KMS-11 (cell line): Measurements from ENCODE around the gene SCAMP3.

ENCODE experiments used
- H2AFZ ChIP-seq: fragments of 200-600 bp; sonication (generic); 2 replicates; pipeline ENCODE4 v1.6.1; 2016; ENCODE audit warnings: antibody characterized with exemption, mixed run types, low read depth
- H3K27ac ChIP-seq: fragments of 200-600 bp; sonication (generic); 2 replicates; pipeline ENCODE4 v1.6.1; 2016; ENCODE audit warnings: mild to moderate bottlenecking, mixed run types
- H3K27me3 ChIP-seq: fragments of 200-600 bp; sonication (generic); 2 replicates; pipeline ENCODE4 v1.6.1; 2017; ENCODE audit warnings: mild to moderate bottlenecking, low read depth, mixed run types, moderate library complexity; ENCODE audit not compliant: insufficient read depth
- H3K36me3 ChIP-seq: fragments of 200-600 bp; sonication (generic); 2 replicates; pipeline ENCODE4 v1.6.1; 2017; ENCODE audit warnings: mild to moderate bottlenecking, mixed run types; ENCODE audit not compliant: insufficient read depth
- H3K4me1 ChIP-seq: fragments of 200-600 bp; sonication (generic); 2 replicates; pipeline ENCODE4 v1.6.1; 2016; ENCODE audit warnings: mild to moderate bottlenecking, low read depth, mixed run types; ENCODE audit not compliant: poor library complexity, severe bottlenecking
- H3K4me2 ChIP-seq: fragments of 200-600 bp; sonication (generic); 2 replicates; pipeline ENCODE4 v1.7.0; 2016; ENCODE audit warnings: mild to moderate bottlenecking, mixed run types
- H3K4me3 ChIP-seq: fragments of 200-600 bp; sonication (generic); IDR thresholded peaks from 2 replicates; pipeline ENCODE4 v1.6.1; 2017; ENCODE audit warnings: low read depth, low read length, mixed read lengths; ENCODE audit not compliant: insufficient read depth
- H3K79me2 ChIP-seq: fragments of 200-600 bp; sonication (generic); 2 replicates; pipeline ENCODE4 v1.6.1; 2016; ENCODE audit warnings: low read depth, mixed run types; ENCODE audit not compliant: insufficient read depth
- H3K9ac ChIP-seq: fragments of 200-600 bp; sonication (generic); 2 replicates; pipeline ENCODE4 v1.6.1; 2016; ENCODE audit warnings: mild to moderate bottlenecking, mixed run types
- H4K20me1 ChIP-seq: fragments of 200-600 bp; sonication (generic); 2 replicates; pipeline ENCODE4 v1.6.1; 2016; ENCODE audit warnings: mild to moderate bottlenecking, mixed run types; ENCODE audit not compliant: insufficient read depth
- CTCF ChIP-seq: fragments of 200-600 bp; sonication (generic); conservative IDR thresholded peaks from 2 replicates; pipeline ENCODE4 v1.6.1; 2017; ENCODE audit warnings: low read depth, mild to moderate bottlenecking, antibody characterized with exemption, low read length, moderate library complexity, mixed read lengths

SCAMP3 gene

GRCh38 chr1:155261852-155262673, at the start of gene SCAMP3:
SCAMP3 (minus strand) TSS chr1:155262360; CDS start chr1:155262151, 209 bp downstream.
- H4K20me1 ChIP-seq: no peaks in the 10 kb centered on the region
- H3K27ac ChIP-seq: peak within 1 kb of the TSS; percentile 33
- peak within 1 kb of the TSS; percentile 98 for H3K4me2 ChIP-seq
- H3K4me3 ChIP-seq: peak within 1 kb of the TSS; percentile 100
- H3K4me1 ChIP-seq: peaks cover 18% of the 10 kb centered on the region
- peaks cover 20% of the 10 kb centered on the region for H3K79me2 ChIP-seq
- peak within 1 kb of the TSS; percentile 68 for H3K9ac ChIP-seq
- peaks cover 19% of the 10 kb centered on the region; the same call in 1 of the 2 replicates for H3K36me3 ChIP-seq
- TF ChIP-seq CTCF: 0 out of 2 replicates have a peak, but pooled peaks have one; percentile 7
- H2AFZ ChIP-seq: peak within 1 kb of the TSS; percentile 74
- no peaks in the 10 kb centered on the region for H3K27me3 ChIP-seq

DNA sequence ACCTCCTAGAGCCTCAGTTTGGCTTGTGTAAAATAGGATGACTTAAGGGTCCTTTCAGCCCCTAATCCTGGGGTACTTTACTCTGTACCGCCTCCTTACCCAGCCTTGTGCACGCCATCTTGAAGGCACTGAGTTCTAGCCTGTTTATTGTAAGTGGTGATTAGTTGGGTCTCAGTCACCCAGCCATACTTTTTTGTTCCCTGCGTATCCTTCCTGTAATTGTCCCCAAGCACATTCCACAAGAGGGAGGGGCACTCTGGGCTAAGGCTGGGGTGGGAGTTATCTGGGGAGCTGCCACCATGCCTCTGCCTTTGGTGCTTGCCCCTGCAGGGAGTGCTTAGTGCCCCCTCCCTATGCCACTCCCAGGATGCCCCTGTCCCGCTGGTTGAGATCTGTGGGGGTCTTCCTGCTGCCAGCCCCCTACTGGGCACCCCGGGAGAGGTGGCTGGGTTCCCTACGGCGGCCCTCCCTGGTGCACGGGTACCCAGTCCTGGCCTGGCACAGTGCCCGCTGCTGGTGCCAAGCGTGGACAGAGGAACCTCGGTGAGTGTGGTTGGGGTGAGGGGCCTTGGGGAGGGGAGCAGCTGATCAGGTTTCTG, 47.4 kb upstream of the SCAMP3 start:
- Histone ChIP-seq H3K79me2 (peaks cover 38% of the 10 kb centered on the region), H4K20me1 (no peaks in the 10 kb centered on the region), H3K4me3 (peak overlapping the region; percentile 97), H3K9ac (peak overlapping the region; percentile 83), H3K4me2 (peak overlapping the region; percentile 76), H3K27ac (peak overlapping the region; percentile 62), H3K4me1 (peaks cover 23% of the 10 kb centered on the region), H3K36me3 (peaks cover 6% of the 10 kb centered on the region; the same call in 1 of the 2 replicates), H2AFZ (peak overlapping the region; percentile 57), H3K27me3 (no peaks in the 10 kb centered on the region)
- no peak for TF ChIP-seq CTCF

DNA sequence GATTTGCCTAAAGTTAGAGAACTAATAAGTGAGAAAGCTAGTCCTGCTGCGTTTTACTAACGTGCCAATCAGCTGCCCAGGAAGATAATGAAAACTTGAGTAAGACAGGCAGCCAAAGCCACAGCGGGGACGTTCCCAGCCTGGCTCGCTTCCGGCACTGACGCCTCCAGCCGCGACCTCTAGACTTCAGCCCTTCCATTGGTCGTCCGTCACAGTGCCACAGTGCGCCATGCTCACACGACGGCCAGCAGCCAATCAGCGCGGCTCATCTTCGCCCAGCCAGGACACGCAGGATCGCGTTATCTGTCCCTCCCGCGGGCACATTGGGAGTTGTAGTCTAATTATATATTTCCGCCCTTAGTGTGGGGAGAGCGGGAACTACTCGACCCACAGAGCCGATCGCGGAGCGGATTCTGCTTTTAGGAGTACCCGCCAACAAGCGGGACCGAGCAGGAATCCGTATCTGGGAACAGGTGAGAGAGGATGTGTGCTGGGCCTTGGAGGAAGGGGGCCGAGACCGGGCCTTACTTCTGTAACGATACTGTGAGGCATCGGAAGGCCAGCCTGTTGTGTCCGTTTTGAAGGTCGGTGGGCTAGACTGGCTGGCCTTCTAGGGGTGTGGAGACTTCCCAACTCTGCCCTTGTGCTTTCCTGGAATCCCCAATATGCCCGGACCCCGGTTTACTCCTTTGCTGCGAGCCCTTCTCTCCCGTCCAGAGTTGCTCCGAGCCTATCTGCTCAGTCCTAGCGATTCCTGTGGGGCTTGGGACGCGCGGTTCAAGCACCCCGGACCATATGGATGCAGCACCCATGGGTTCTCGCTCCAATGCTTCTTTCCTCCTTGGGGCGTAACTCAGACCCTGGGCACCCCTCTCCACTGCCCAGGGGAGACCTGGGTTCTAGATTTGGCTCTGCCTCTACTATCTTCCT, 46.6 kb upstream of the SCAMP3 start, which contains the start of gene FDPS:
TSS of gene FDPS (plus strand) at position 374 of the 930 bp plus-strand sequence. CDS start 924 bp downstream, outside the sequence.
- TF ChIP-seq CTCF: no peak
- Histone ChIP-seq H3K4me3 (peak within 1 kb of the TSS; percentile 97), H4K20me1 (no peaks in the 10 kb centered on the region), H3K27me3 (no peaks in the 10 kb centered on the region), H3K9ac (peak within 1 kb of the TSS; percentile 83), H2AFZ (peak within 1 kb of the TSS; percentile 57), H3K4me2 (peak within 1 kb of the TSS; percentile 76), H3K27ac (peak within 1 kb of the TSS; percentile 62), H3K79me2 (peaks cover 38% of the 10 kb centered on the region), H3K36me3 (peaks cover 6% of the 10 kb centered on the region; the same call in 1 of the 2 replicates), H3K4me1 (peaks cover 23% of the 10 kb centered on the region)

DNA sequence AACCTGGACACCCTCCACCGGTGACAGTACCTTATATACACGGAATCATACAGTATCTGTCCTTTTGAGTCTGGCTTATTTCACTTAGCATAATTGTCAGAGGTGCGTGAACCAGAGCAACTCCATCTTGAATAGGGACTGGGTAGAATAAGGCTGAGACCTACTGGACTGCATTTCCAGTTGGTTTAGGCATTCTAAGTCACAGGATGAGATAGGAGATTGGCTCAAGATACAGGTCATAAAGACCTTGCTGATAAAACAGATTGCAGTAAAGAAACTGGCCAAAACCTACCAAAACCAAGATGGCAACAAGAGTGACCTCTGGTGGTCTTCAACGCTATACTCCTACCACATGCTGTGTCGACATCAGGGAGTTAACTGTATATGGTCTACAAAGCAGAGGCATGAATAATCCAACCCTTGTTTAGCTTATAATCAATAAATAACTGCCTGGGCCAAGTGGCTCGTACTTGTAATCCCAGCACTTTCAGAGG, 45.1 kb upstream of the SCAMP3 start:
- Histone ChIP-seq H3K36me3 (0 out of 2 replicates have a peak, but pooled peaks cover 3% of the 10 kb centered on the region), H3K9ac (no peak overlapping the region), H3K79me2 (peaks cover 31% of the 10 kb centered on the region), H3K27ac (no peak overlapping the region; the same call in 1 of the 2 replicates), H3K4me3 (no peak overlapping the region), H3K4me2 (peak overlapping the region; percentile 44; the same call in 1 of the 2 replicates), H3K4me1 (peaks cover 23% of the 10 kb centered on the region), H2AFZ (no peak overlapping the region), H3K27me3 (no peaks in the 10 kb centered on the region), H4K20me1 (no peaks in the 10 kb centered on the region)
- TF ChIP-seq CTCF: peak; percentile 48; the same call in 1 of the 2 replicates
